Measurements from ENCODE around the gene RAPSN. TPM values are rescaled to one million over a fixed set of nuclear protein-coding genes. Genes with fewer than 3 reads are reported as not detected.

RAPSN gene
- total RNA-seq, 2 donors from 2014 or later = not detected

GRCh38 chr11:47398011-47398410 lies 50.9 kb downstream of the RAPSN start:
- H3K4me1 ChIP-seq = peaks cover 0 to 41% of the 10 kb centered on the region in 2 donors
- H3K36me3 ChIP-seq = no peaks in the 10 kb centered on the region
- no peaks in the 10 kb centered on the region for H3K27me3 ChIP-seq
- no peaks in the 10 kb centered on the region for H3K9me3 ChIP-seq
- no peak overlapping the region for H3K4me3 ChIP-seq
- no peak for DNase-seq (ENCODE audit: low spot score)
- TF ChIP-seq CTCF (IDR thresholded peaks at IDR 0.05) = no peak
- no peak overlapping the region for H3K27ac ChIP-seq

DNA sequence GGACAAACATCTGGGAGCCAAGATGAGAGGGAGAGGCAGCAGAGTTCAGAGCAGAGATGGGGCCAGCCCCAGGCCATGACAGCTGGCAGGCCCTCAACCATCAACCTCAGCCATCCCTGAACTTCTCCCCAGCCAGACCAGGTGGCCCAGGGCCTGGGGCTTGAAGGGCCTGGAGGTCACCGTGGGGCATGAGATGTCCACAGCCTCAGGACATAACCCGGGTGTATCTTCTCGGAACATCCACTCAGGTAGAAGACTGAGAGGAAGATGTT lies 53.0 kb downstream of the RAPSN start:
- Histone ChIP-seq H3K36me3 (no peaks in the 10 kb centered on the region), H3K27me3 (no peaks in the 10 kb centered on the region), H3K9me3 (no peaks in the 10 kb centered on the region), H3K4me3 (no peak overlapping the region), H3K27ac (peak overlapping the region; percentile 56 to 84), H3K4me1 (peaks cover 0 to 37% of the 10 kb centered on the region in 2 donors)
- DNase-seq (ENCODE audit: low spot score) = no peak
- TF ChIP-seq CTCF (IDR thresholded peaks at IDR 0.05) = no peak

- H3K9me3 ChIP-seq = no peaks in the 10 kb centered on the region
- H3K27ac ChIP-seq = peak overlapping the region; percentile 56 to 84
- H3K4me1 ChIP-seq = peaks cover 0 to 31% of the 10 kb centered on the region in 2 donors
- DNase-seq (ENCODE audit: low spot score) = no peak
- no peak for TF ChIP-seq CTCF (IDR thresholded peaks at IDR 0.05)
- H3K4me3 ChIP-seq = no peak overlapping the region
- no peaks in the 10 kb centered on the region for H3K36me3 ChIP-seq
- H3K27me3 ChIP-seq = no peaks in the 10 kb centered on the region
Observed at GRCh38 chr11:47395223-47396048, 53.5 kb downstream of the RAPSN start.

GRCh38 chr11:47394322-47395222 lies 54.4 kb downstream of the RAPSN start:
- Histone ChIP-seq H3K4me3 (no peak overlapping the region), H3K4me1 (peaks cover 0 to 23% of the 10 kb centered on the region in 2 donors), H3K36me3 (no peaks in the 10 kb centered on the region), H3K27me3 (no peaks in the 10 kb centered on the region), H3K9me3 (no peaks in the 10 kb centered on the region), H3K27ac (peak overlapping the region; percentile 56 to 84)
- no peak for DNase-seq (ENCODE audit: low spot score)
- no peak for TF ChIP-seq CTCF (IDR thresholded peaks at IDR 0.05)

- Histone ChIP-seq H3K36me3 (no peaks in the 10 kb centered on the region), H3K27me3 (no peaks in the 10 kb centered on the region), H3K4me1 (peaks cover 0 to 21% of the 10 kb centered on the region in 2 donors), H3K4me3 (no peak overlapping the region), H3K9me3 (no peaks in the 10 kb centered on the region), H3K27ac (peak overlapping the region; percentile 56 to 84)
- no peak for TF ChIP-seq CTCF (IDR thresholded peaks at IDR 0.05)
- no peak for DNase-seq (ENCODE audit: low spot score)
Observed at GRCh38 chr11:47394050-47394321, 55.0 kb downstream of the RAPSN start.

Measured in right atrium auricular region (tissue), 2 donors.